Calu3 (cell line): Measurements from ENCODE around the gene ZNF134. TPM values are rescaled to one million over a fixed set of nuclear protein-coding genes. Genes with fewer than 3 reads are reported as not detected.

ENCODE experiments used
- BruUV-seq: library from RNA; stranded (reverse); fragments of 400-500 nt; replicated peaks from 2 replicates; lab custom pipeline; 2021; lab: Mats Ljungman, UMichigan
- CTCF ChIA-PET: fragments of 300-600 bp; sonication (Branson Sonifier 250); formaldehyde crosslinking; loops from one replicate; lab custom pipeline; 2022; ENCODE audit warnings: antibody characterized with exemption; lab: Charles Lee
- DNase-seq: peaks from one replicate; pipeline ENCODE4 v3.0.0; 2022
- H3K27ac Mint-ChIP-seq: one replicate; pipeline ENCODE4 v1.8.0; 2022; ENCODE audit warnings: mixed read lengths; ENCODE audit not compliant: unreplicated experiment
- H3K27me3 Mint-ChIP-seq: one replicate; pipeline ENCODE4 v1.8.0; 2022; ENCODE audit warnings: mixed read lengths; ENCODE audit not compliant: unreplicated experiment
- H3K36me3 Mint-ChIP-seq: one replicate; pipeline ENCODE4 v1.8.0; 2022; ENCODE audit warnings: mild to moderate bottlenecking, moderate library complexity, mixed read lengths; ENCODE audit not compliant: insufficient read depth, unreplicated experiment
- H3K4me1 Mint-ChIP-seq: one replicate; pipeline ENCODE4 v1.8.0; 2022; ENCODE audit warnings: mild to moderate bottlenecking, low read depth, mixed read lengths; ENCODE audit not compliant: unreplicated experiment
- H3K4me3 Mint-ChIP-seq: one replicate; pipeline ENCODE4 v1.8.0; 2022; ENCODE audit warnings: mild to moderate bottlenecking, low read depth, moderate library complexity, mixed read lengths; ENCODE audit not compliant: unreplicated experiment
- H3K9me3 Mint-ChIP-seq: one replicate; pipeline ENCODE4 v1.8.0; 2022; ENCODE audit warnings: low read depth, mixed read lengths; ENCODE audit not compliant: unreplicated experiment
- intact Hi-C: fragments of 100-400 bp; cut with micrococcal nuclease; formaldehyde crosslinking; loops from one replicate; pipeline ENCODE4 v1.10.0; 2022; ENCODE audit not compliant: unreplicated experiment
- total RNA-seq: library from RNA; stranded (reverse); gene quantifications from 2 replicates; pipeline ENCODE4 v1.2.3, GENCODE V29; 2022
- TF ChIP-seq, protein P1 (sequence below): fragments of 200-600 bp; IDR thresholded peaks from one replicate; pipeline ENCODE4 v1.8.0; 2022; ENCODE audit warnings: antibody characterized with exemption; ENCODE audit not compliant: unreplicated experiment

Gene ZNF134
- total RNA-seq, 1 experiment from 2014 or later, result 11.4 TPM

DNA sequence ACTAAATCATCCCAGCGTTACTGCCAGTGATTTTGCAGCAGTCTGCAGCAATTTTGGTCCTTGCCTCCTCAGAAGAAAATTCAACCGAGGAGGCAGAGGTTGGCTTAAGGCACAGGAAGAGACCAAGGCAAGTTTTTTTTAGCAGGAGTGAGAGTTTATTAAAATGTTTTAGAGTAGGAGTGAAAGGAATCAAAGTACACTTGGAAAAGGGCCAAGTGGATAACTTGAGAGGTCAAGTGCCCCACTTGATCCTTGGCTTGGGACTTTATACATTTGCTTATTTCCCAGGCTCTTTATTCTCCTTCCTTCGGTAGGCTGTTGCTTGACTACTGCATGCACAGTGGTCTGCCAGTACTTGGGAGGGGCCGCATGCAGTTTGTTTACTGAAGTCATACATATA lies 2.9 kb upstream of the ZNF134 start:
- no peak for DNase-seq
- H3K27ac Mint-ChIP-seq, result no peak overlapping the region
- intact Hi-C loops, result no loop called here
- H3K9me3 Mint-ChIP-seq, result peaks cover 23% of the 10 kb centered on the region
- TF ChIP-seq, protein P1, sequence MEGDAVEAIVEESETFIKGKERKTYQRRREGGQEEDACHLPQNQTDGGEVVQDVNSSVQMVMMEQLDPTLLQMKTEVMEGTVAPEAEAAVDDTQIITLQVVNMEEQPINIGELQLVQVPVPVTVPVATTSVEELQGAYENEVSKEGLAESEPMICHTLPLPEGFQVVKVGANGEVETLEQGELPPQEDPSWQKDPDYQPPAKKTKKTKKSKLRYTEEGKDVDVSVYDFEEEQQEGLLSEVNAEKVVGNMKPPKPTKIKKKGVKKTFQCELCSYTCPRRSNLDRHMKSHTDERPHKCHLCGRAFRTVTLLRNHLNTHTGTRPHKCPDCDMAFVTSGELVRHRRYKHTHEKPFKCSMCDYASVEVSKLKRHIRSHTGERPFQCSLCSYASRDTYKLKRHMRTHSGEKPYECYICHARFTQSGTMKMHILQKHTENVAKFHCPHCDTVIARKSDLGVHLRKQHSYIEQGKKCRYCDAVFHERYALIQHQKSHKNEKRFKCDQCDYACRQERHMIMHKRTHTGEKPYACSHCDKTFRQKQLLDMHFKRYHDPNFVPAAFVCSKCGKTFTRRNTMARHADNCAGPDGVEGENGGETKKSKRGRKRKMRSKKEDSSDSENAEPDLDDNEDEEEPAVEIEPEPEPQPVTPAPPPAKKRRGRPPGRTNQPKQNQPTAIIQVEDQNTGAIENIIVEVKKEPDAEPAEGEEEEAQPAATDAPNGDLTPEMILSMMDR, result no peak
- H3K4me1 Mint-ChIP-seq, result peaks cover 9% of the 10 kb centered on the region
- CTCF ChIA-PET, result no interaction called here
- H3K4me3 Mint-ChIP-seq, result no peak overlapping the region
- no peaks in the 10 kb centered on the region for H3K27me3 Mint-ChIP-seq
- H3K36me3 Mint-ChIP-seq, result peaks cover 17% of the 10 kb centered on the region
- BruUV-seq, result no TSS peak

GRCh38 chr19:57615346-57615745 lies 1.3 kb downstream of the ZNF134 start:
- H3K27ac Mint-ChIP-seq, result peak overlapping the region; percentile 11
- H3K4me1 Mint-ChIP-seq, result peaks cover 9% of the 10 kb centered on the region
- peaks cover 50% of the 10 kb centered on the region for H3K9me3 Mint-ChIP-seq
- no peak for DNase-seq
- H3K36me3 Mint-ChIP-seq, result peaks cover 38% of the 10 kb centered on the region
- H3K27me3 Mint-ChIP-seq, result no peaks in the 10 kb centered on the region
- intact Hi-C loops, result no loop called here
- TF ChIP-seq, protein P1, result no peak
- no TSS peak for BruUV-seq
- H3K4me3 Mint-ChIP-seq, result peak overlapping the region; percentile 75
- CTCF ChIA-PET, result no interaction called here

DNA sequence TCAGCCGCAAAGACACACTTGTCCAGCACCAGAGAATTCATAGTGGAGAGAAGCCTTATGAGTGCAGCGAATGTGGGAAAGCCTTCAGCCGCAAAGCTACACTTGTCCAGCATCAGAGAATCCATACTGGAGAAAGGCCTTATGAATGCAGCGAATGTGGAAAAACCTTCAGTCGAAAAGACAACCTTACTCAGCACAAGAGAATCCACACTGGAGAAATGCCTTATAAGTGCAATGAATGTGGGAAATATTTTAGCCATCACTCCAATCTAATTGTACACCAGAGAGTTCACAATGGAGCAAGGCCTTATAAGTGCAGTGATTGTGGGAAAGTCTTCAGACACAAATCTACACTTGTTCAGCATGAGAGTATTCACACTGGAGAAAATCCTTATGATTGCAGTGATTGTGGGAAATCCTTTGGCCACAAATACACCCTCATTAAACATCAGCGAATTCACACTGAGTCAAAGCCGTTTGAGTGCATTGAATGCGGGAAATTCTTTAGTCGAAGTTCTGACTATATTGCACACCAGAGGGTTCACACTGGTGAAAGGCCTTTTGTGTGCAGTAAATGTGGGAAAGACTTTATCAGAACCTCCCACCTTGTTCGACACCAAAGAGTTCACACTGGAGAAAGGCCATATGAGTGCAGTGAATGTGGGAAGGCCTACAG lies 6.8 kb downstream of the ZNF134 start:
- Mint-ChIP-seq H3K4me3 (no peak overlapping the region), H3K9me3 (peaks cover 31% of the 10 kb centered on the region), H3K4me1 (no peaks in the 10 kb centered on the region), H3K36me3 (peaks cover 34% of the 10 kb centered on the region), H3K27ac (no peak overlapping the region), H3K27me3 (no peaks in the 10 kb centered on the region)
- intact Hi-C loops, result no loop called here
- CTCF ChIA-PET, result no interaction called here
- DNase-seq, result no peak
- TF ChIP-seq, protein P1, result no peak
- BruUV-seq, result no TSS peak

DNA sequence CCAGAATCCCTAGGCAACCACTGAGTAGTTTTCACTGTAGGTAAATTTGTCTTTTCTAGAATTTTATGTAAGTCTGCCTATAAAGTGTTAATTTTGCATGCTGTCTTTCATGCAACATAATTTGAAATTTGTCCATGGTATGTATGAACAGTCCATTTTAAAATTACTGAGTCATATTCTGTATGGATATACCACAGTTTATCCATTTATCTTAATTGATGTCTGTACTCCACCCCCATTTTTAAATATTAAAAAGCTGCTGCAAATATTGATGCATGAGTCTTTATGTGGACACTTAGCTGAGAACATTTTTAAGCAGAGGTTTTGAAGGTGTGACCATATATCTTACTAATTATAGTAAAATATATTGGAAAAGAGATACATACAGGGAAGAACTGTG lies 9.0 kb downstream of the ZNF134 start:
- H3K4me1 Mint-ChIP-seq, result no peaks in the 10 kb centered on the region
- BruUV-seq, result no TSS peak
- H3K4me3 Mint-ChIP-seq, result no peak overlapping the region
- DNase-seq, result no peak
- H3K9me3 Mint-ChIP-seq, result peaks cover 17% of the 10 kb centered on the region
- H3K27ac Mint-ChIP-seq, result no peak overlapping the region
- H3K36me3 Mint-ChIP-seq, result peaks cover 25% of the 10 kb centered on the region
- TF ChIP-seq, protein P1, result no peak
- CTCF ChIA-PET, result no interaction called here
- no peaks in the 10 kb centered on the region for H3K27me3 Mint-ChIP-seq
- intact Hi-C loops, result no loop called here
